HAP-1 (cell line): Measurements from ENCODE around the gene DRAP1.
A peak's percentile ranks its signal among the peaks of the same experiment; 100 is the strongest.
"Not testable (repeated sequence)": the region's sequence is repeated elsewhere in the genome, so short reads cannot be mapped to it uniquely, and the experiment has no call there.

Experiments used
- DNase-seq, 2 experiments: peaks; one replicate each; pipeline ENCODE4 v3.0.0-alpha.2; 2016 to 2020; ENCODE audit warnings: low spot score in 2 of 2
- H3K27me3 ChIP-seq: fragments of 250-450 bp; sonication (Bioruptor Pico); 2 replicates; pipeline ENCODE4 v1.5.1; 2020; ENCODE audit warnings: low read depth, mild to moderate bottlenecking, moderate library complexity
- H3K36me3 ChIP-seq: fragments of 250-450 bp; sonication (Bioruptor Pico); replicated peaks from 2 replicates; pipeline ENCODE4 v1.5.1; 2020; ENCODE audit warnings: mild to moderate bottlenecking
- H3K4me1 ChIP-seq: fragments of 250-450 bp; sonication (Bioruptor Pico); 2 replicates; pipeline ENCODE4 v1.5.1; 2020; ENCODE audit warnings: mild to moderate bottlenecking
- H3K4me3 ChIP-seq: fragments of 250-450 bp; sonication (Bioruptor Pico); 2 replicates; pipeline ENCODE4 v1.5.1; 2020; ENCODE audit warnings: mild to moderate bottlenecking, moderate library complexity
- H3K9me3 ChIP-seq: fragments of 250-450 bp; sonication (Bioruptor Pico); 2 replicates; pipeline ENCODE4 v1.5.1; 2020; ENCODE audit warnings: mild to moderate bottlenecking, moderate library complexity
- in situ Hi-C: fragments of 300-500 bp; cut with MboI; formaldehyde crosslinking; loops from 3 replicates; pipeline ENCODE4 v1.14.3; 2020; ENCODE audit warnings: low sequenced_read_pairs, inconsistent platforms, mixed read lengths

The DRAP1 gene

GRCh38 chr11:65945941-65946558, 26.8 kb downstream of the DRAP1 start:
- H3K36me3 ChIP-seq = no peaks in the 10 kb centered on the region
- H3K27me3 ChIP-seq = no peaks in the 10 kb centered on the region
- in situ Hi-C loops = no loop called here
- no peak overlapping the region for H3K4me3 ChIP-seq
- no peaks in the 10 kb centered on the region for H3K9me3 ChIP-seq
- H3K4me1 ChIP-seq = no peaks in the 10 kb centered on the region
- no peak for DNase-seq

GRCh38 chr11:65946655-65947054, 27.4 kb downstream of the DRAP1 start:
- in situ Hi-C loops = no loop called here
- H3K9me3 ChIP-seq = no peaks in the 10 kb centered on the region
- H3K4me1 ChIP-seq = no peaks in the 10 kb centered on the region
- DNase-seq = no peak
- H3K27me3 ChIP-seq = no peaks in the 10 kb centered on the region
- H3K36me3 ChIP-seq = no peaks in the 10 kb centered on the region
- H3K4me3 ChIP-seq = no peak overlapping the region

GRCh38 chr11:65947133-65947532, 27.9 kb downstream of the DRAP1 start:
- Histone ChIP-seq H3K4me1 (no peaks in the 10 kb centered on the region), H3K27me3 (no peaks in the 10 kb centered on the region), H3K4me3 (no peak overlapping the region), H3K9me3 (no peaks in the 10 kb centered on the region), H3K36me3 (no peaks in the 10 kb centered on the region)
- in situ Hi-C loops = no loop called here
- no peak for DNase-seq

GRCh38 chr11:65947603-65948125, 28.4 kb downstream of the DRAP1 start:
- H3K9me3 ChIP-seq = no peaks in the 10 kb centered on the region
- no peaks in the 10 kb centered on the region for H3K36me3 ChIP-seq
- no peak overlapping the region for H3K4me3 ChIP-seq
- H3K27me3 ChIP-seq = no peaks in the 10 kb centered on the region
- in situ Hi-C loops = no loop called here
- no peak for DNase-seq
- no peaks in the 10 kb centered on the region for H3K4me1 ChIP-seq

- H3K9me3 ChIP-seq, H3K27me3 ChIP-seq, H3K4me1 ChIP-seq, H3K36me3 ChIP-seq, DNase-seq, in situ Hi-C loops, H3K4me3 ChIP-seq: not testable (repeated sequence)
Observed at GRCh38 chr11:65950711-65951110, 31.5 kb downstream of the DRAP1 start.

- H3K4me1 ChIP-seq, DNase-seq, H3K9me3 ChIP-seq, in situ Hi-C loops, H3K36me3 ChIP-seq, H3K4me3 ChIP-seq, H3K27me3 ChIP-seq: not testable (repeated sequence)
Observed at GRCh38 chr11:65951641-65952040, 32.4 kb downstream of the DRAP1 start.

- no peak overlapping the region for H3K4me3 ChIP-seq
- H3K36me3 ChIP-seq = no peaks in the 10 kb centered on the region
- in situ Hi-C loops = no loop called here
- no peaks in the 10 kb centered on the region for H3K9me3 ChIP-seq
- H3K27me3 ChIP-seq = no peaks in the 10 kb centered on the region
- no peaks in the 10 kb centered on the region for H3K4me1 ChIP-seq
- no peak for DNase-seq
Observed at GRCh38 chr11:65952052-65952521, 32.9 kb downstream of the DRAP1 start.

- DNase-seq = no peak
- Histone ChIP-seq H3K27me3 (no peaks in the 10 kb centered on the region), H3K36me3 (no peaks in the 10 kb centered on the region), H3K4me3 (no peak overlapping the region), H3K9me3 (no peaks in the 10 kb centered on the region), H3K4me1 (no peaks in the 10 kb centered on the region)
- in situ Hi-C loops = no loop called here
Observed at GRCh38 chr11:65953471-65953870, 34.2 kb downstream of the DRAP1 start.

GRCh38 chr11:65954771-65955170, 35.5 kb downstream of the DRAP1 start:
- H3K4me3 ChIP-seq = no peak overlapping the region
- no peaks in the 10 kb centered on the region for H3K36me3 ChIP-seq
- no peak for DNase-seq
- H3K27me3 ChIP-seq = no peaks in the 10 kb centered on the region
- H3K4me1 ChIP-seq = no peaks in the 10 kb centered on the region
- in situ Hi-C loops = no loop called here
- no peaks in the 10 kb centered on the region for H3K9me3 ChIP-seq

- H3K36me3 ChIP-seq = peaks cover 2% of the 10 kb centered on the region
- no peaks in the 10 kb centered on the region for H3K27me3 ChIP-seq
- H3K9me3 ChIP-seq = no peaks in the 10 kb centered on the region
- in situ Hi-C loops = no loop called here
- DNase-seq = no peak
- no peak overlapping the region for H3K4me3 ChIP-seq
- H3K4me1 ChIP-seq = peaks cover 13% of the 10 kb centered on the region
Observed at GRCh38 chr11:65958291-65958690, 39.1 kb downstream of the DRAP1 start.

- no peak for DNase-seq
- peaks cover 13% of the 10 kb centered on the region for H3K4me1 ChIP-seq
- no peaks in the 10 kb centered on the region for H3K9me3 ChIP-seq
- no peak overlapping the region for H3K4me3 ChIP-seq
- H3K36me3 ChIP-seq = peaks cover 6% of the 10 kb centered on the region
- in situ Hi-C loops = no loop called here
- H3K27me3 ChIP-seq = no peaks in the 10 kb centered on the region
Observed at GRCh38 chr11:65958774-65959420, 39.7 kb downstream of the DRAP1 start.

- Histone ChIP-seq H3K9me3 (no peaks in the 10 kb centered on the region), H3K27me3 (no peaks in the 10 kb centered on the region), H3K36me3 (peaks cover 25% of the 10 kb centered on the region), H3K4me1 (peaks cover 13% of the 10 kb centered on the region), H3K4me3 (peak overlapping the region; percentile 92)
- DNase-seq = no peak
- in situ Hi-C loops = no loop called here
Observed at GRCh38 chr11:65960824-65961266, 41.6 kb downstream of the DRAP1 start.

GRCh38 chr11:65961267-65962140, 42.3 kb downstream of the DRAP1 start, which contains the start of gene SART1:
SART1 (plus strand) TSS chr11:65961734; CDS start chr11:65961781, 47 bp downstream.
- in situ Hi-C loops = no loop called here
- H3K4me1 ChIP-seq = peaks cover 13% of the 10 kb centered on the region
- H3K36me3 ChIP-seq = peaks cover 32% of the 10 kb centered on the region
- no peaks in the 10 kb centered on the region for H3K27me3 ChIP-seq
- peak within 1 kb of the TSS; percentile 92 for H3K4me3 ChIP-seq
- peak; percentile 95 to 98 for DNase-seq
- H3K9me3 ChIP-seq = no peaks in the 10 kb centered on the region
